HG03571 (cell line): ENCODE results near the gene TRPC5OS.

Experiments used
- ATAC-seq: cut with Tn5 transposase; IDR thresholded peaks from one replicate; pipeline ENCODE4 v1.9.1; 2021; ENCODE audit not compliant: unreplicated experiment

Gene TRPC5OS

GRCh38 chrX:111875881-111876280, at the start of gene TRPC5OS:
TRPC5OS (plus strand) TSS chrX:111876181; CDS start chrX:111901850, 25,669 bp downstream.
- no peak for ATAC-seq

GRCh38 chrX:111829345-111829744, 46.6 kb upstream of the TRPC5OS start:
- no peak for ATAC-seq

GRCh38 chrX:111830571-111830970, 45.4 kb upstream of the TRPC5OS start:
- ATAC-seq: no peak

- no peak for ATAC-seq
Measured at GRCh38 chrX:111831343-111831742, 44.6 kb upstream of the TRPC5OS start.

GRCh38 chrX:111837197-111837596, 38.8 kb upstream of the TRPC5OS start:
- no peak for ATAC-seq

GRCh38 chrX:111847491-111848133, 28.4 kb upstream of the TRPC5OS start:
- no peak for ATAC-seq

GRCh38 chrX:111848541-111848940, 27.4 kb upstream of the TRPC5OS start:
- ATAC-seq: no peak

GRCh38 chrX:111850975-111851374, 25.0 kb upstream of the TRPC5OS start:
- no peak for ATAC-seq

GRCh38 chrX:111854556-111855490, 21.2 kb upstream of the TRPC5OS start:
- ATAC-seq: no peak

GRCh38 chrX:111857534-111858060, 18.4 kb upstream of the TRPC5OS start:
- no peak for ATAC-seq

GRCh38 chrX:111861605-111862004, 14.4 kb upstream of the TRPC5OS start:
- ATAC-seq: no peak

- ATAC-seq: no peak
Measured at GRCh38 chrX:111867236-111867635, 8.7 kb upstream of the TRPC5OS start.

- ATAC-seq: peak; percentile 53
Measured at GRCh38 chrX:111868726-111869638, 7.0 kb upstream of the TRPC5OS start.

- ATAC-seq: peak; percentile 74
Measured at GRCh38 chrX:111869639-111870034, 6.3 kb upstream of the TRPC5OS start.

GRCh38 chrX:111874241-111874640, 1.7 kb upstream of the TRPC5OS start:
- no peak for ATAC-seq

- no peak for ATAC-seq
Measured at GRCh38 chrX:111876646-111877045, 665 bp downstream of the TRPC5OS start.

- no peak for ATAC-seq
Measured at GRCh38 chrX:111877681-111878080, 1.7 kb downstream of the TRPC5OS start.

- no peak for ATAC-seq
Measured at GRCh38 chrX:111880735-111881134, 4.8 kb downstream of the TRPC5OS start.

GRCh38 chrX:111881715-111882114, 5.7 kb downstream of the TRPC5OS start:
- no peak for ATAC-seq

- ATAC-seq: no peak
Measured at GRCh38 chrX:111886678-111887077, 10.7 kb downstream of the TRPC5OS start.

- ATAC-seq: no peak
Measured at GRCh38 chrX:111888600-111888999, 12.6 kb downstream of the TRPC5OS start.
